Measurements from ENCODE around the gene PROSER3. TPM values are rescaled to one million over a fixed set of nuclear protein-coding genes. Genes with fewer than 3 reads are reported as not detected.

Gene PROSER3
- total RNA-seq = 10 to 100 TPM; 28.3 to 49.4 TPM

GRCh38 chr19:35757749-35758608 is at the start of gene PROSER3:
Gene PROSER3 (plus strand): TSS chr19:35758176. CDS start chr19:35758216, 40 bp downstream.
- Mint-ChIP-seq H3K9me3 (no peaks in the 10 kb centered on the region), H3K36me3 (peaks cover 8 to 11% of the 10 kb centered on the region in 2 donors), H3K27ac (peak within 1 kb of the TSS; percentile 90 to 97)
- ATAC-seq (peak; percentile 97 to 98), DNase-seq (ENCODE audit: low spot score in 2 of 2) (peak; percentile 99 to 100)

DNA sequence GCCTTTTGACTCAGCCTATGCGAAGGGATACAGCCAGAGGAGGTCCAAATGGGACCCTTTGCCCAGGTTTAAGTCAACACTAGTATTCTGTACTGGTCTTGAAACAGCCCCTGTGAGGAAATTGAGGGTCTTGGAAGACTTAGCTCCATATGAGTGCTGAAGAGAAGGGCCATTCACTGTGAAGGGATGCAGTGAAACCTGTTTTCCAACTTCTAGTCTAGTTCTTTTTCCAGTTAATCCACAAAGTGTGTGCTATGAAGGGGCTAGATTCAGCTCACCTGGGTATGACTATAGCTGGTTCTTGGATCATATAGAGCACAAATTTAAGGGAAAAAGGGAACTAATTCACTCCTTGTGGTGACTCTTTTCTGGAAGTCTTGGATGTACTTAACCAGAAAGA is 49.6 kb upstream of the PROSER3 start:
- peaks cover 0 to 4% of the 10 kb centered on the region in 2 donors for H3K36me3 Mint-ChIP-seq
- peaks cover 0 to 4% of the 10 kb centered on the region in 2 donors for H3K9me3 Mint-ChIP-seq
- no peak overlapping the region for H3K27ac Mint-ChIP-seq
- DNase-seq (ENCODE audit: low spot score in 2 of 2) (no peak), ATAC-seq (no peak)

DNA sequence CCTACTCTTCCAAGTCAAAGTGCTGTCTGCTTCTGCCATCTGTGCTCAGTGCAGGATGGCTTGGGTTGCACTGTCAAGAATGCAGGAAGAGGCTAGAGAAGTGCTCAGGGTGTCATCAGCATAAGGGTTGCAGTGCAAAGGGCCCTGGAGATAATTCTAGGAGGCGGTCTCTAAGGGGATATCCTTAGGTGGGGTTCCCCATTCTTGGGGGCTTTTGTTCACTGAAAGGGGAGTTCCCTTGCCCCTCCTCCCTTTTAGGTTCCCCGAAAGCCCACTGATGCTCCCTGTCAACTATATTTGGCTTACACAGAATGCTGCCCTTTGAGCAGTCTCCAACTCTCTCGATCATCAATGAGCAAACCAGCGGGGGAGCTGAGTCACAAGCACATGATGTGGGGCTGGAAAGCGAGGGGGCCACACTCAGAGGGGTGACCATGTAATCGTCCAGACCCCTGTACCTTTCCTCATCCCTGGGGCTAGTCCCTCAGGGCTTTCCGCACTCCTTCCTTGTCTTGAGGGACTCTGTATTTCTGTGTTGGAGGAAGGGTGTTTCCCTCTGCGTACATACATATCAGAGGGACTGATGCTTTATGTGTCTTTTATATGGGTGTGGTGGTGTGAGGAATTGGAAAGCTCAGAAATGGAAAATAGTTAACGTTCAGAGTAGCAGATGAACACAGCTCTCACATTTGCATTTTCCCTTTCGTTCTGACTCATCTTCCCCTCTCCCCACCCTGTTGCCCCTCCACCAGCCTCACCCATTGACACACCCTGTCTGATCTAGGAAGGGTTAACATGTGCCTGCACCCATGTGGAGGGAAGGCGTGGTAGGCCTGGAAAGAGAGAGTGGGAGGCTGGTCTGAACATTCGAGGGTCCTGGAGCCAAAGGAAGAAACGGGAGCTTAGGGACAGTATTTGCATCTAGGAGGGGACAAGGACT is 46.9 kb upstream of the PROSER3 start:
- peaks cover 24 to 31% of the 10 kb centered on the region in 2 donors for H3K36me3 Mint-ChIP-seq
- peak; percentile 71 to 85 for DNase-seq (ENCODE audit: low spot score in 2 of 2)
- ATAC-seq = peak; percentile 53 to 55
- H3K27ac Mint-ChIP-seq = peak overlapping the region; percentile 93 to 98
- peaks cover 0 to 4% of the 10 kb centered on the region in 2 donors for H3K9me3 Mint-ChIP-seq

DNA sequence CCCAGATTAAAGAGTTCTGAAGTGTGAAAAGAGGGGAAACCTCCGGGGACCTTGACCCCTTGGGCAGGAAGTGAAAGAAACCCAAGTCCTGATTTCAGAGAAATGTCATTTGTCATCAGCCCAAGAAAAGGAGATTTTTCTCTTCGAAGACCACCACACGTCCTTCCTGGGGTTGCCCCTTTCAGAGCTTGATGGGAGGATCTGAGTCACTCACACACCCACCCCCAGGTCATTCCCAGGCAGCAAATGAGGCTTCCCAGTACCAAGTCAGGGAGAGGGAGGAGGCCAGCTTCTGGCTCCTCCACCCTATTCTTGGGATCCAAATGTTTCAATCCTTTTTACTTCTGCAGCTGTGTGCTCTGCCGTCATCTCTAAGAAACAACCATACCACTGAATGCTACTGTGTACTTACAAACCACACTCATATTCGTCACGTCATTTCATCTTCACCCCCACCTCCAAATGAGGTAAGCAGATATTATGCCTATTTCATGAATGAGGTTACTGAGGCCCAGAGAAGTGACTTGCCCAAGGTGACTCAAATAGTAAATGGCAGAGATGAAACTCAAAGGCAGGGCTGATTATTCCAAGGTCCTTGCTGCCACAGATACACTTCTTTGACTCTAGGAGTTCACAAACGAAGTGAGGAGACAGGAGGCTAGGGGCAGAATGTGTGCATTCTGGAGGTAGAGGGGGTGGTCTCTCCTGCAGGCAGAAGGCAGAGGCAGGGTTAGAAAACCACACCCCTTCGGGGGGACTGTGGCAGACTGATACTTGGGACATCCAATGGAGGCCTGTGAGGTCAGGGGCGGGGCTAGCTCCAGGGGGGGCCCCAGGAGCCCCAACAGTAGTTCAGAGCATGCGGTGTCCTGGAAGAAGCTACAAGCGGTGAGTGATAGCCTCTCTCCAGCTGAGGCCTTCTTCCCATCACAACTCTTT is 45.1 kb upstream of the PROSER3 start:
- Mint-ChIP-seq H3K9me3 (peaks cover 0 to 4% of the 10 kb centered on the region in 2 donors), H3K27ac (peak overlapping the region; percentile 93 to 98), H3K36me3 (peaks cover 32 to 39% of the 10 kb centered on the region in 2 donors)
- peak; percentile 56 to 59 for ATAC-seq
- peak; percentile 74 to 86 for DNase-seq (ENCODE audit: low spot score in 2 of 2)

- ATAC-seq (no peak), DNase-seq (ENCODE audit: low spot score in 2 of 2) (no peak)
- peak overlapping the region; percentile 93 to 98 for H3K27ac Mint-ChIP-seq
- H3K9me3 Mint-ChIP-seq = peaks cover 0 to 4% of the 10 kb centered on the region in 2 donors
- H3K36me3 Mint-ChIP-seq = peaks cover 32 to 39% of the 10 kb centered on the region in 2 donors
Measured at GRCh38 chr19:35713506-35713850, 44.5 kb upstream of the PROSER3 start.

- Mint-ChIP-seq H3K9me3 (peaks cover 0 to 4% of the 10 kb centered on the region in 2 donors), H3K27ac (peak overlapping the region; percentile 93 to 98), H3K36me3 (peaks cover 32 to 39% of the 10 kb centered on the region in 2 donors)
- DNase-seq (ENCODE audit: low spot score in 2 of 2) = no peak
- ATAC-seq = no peak
Measured at GRCh38 chr19:35713904-35714495, 44.0 kb upstream of the PROSER3 start.

GRCh38 chr19:35714601-35715354 is 43.2 kb upstream of the PROSER3 start:
- peaks cover 0 to 4% of the 10 kb centered on the region in 2 donors for H3K9me3 Mint-ChIP-seq
- H3K27ac Mint-ChIP-seq = peak overlapping the region; percentile 93 to 98
- DNase-seq (ENCODE audit: low spot score in 2 of 2) = no peak
- ATAC-seq = no peak
- peaks cover 39% of the 10 kb centered on the region in 2 donors for H3K36me3 Mint-ChIP-seq

GRCh38 chr19:35715355-35715809 is 42.6 kb upstream of the PROSER3 start:
- peaks cover 39% of the 10 kb centered on the region in 2 donors for H3K36me3 Mint-ChIP-seq
- ATAC-seq (no peak), DNase-seq (ENCODE audit: low spot score in 2 of 2) (no peak)
- peak overlapping the region; percentile 93 to 97 for H3K27ac Mint-ChIP-seq
- peaks cover 0 to 4% of the 10 kb centered on the region in 2 donors for H3K9me3 Mint-ChIP-seq

- Mint-ChIP-seq H3K27ac (peak overlapping the region; percentile 93 to 97), H3K36me3 (peaks cover 39% of the 10 kb centered on the region in 2 donors), H3K9me3 (peaks cover 0 to 4% of the 10 kb centered on the region in 2 donors)
- no peak for ATAC-seq
- no peak for DNase-seq (ENCODE audit: low spot score in 2 of 2)
Measured at GRCh38 chr19:35715981-35716800, 41.8 kb upstream of the PROSER3 start.

- H3K27ac Mint-ChIP-seq = peak overlapping the region; percentile 93 to 97
Measured at GRCh38 chr19:35716801-35717664, 40.9 kb upstream of the PROSER3 start.

GRCh38 chr19:35717665-35718344 is 40.2 kb upstream of the PROSER3 start, which contains the start of gene KMT2B:
Gene KMT2B (plus strand): TSS chr19:35718003. CDS start chr19:35718019, 16 bp downstream.
- Mint-ChIP-seq H3K27ac (peak within 1 kb of the TSS; percentile 93 to 97), H3K36me3 (peaks cover 39 to 48% of the 10 kb centered on the region in 2 donors), H3K9me3 (no peaks in the 10 kb centered on the region)
- peak in 1 of 2 donors; percentile 11 for ATAC-seq
- peak; percentile 90 to 95 for DNase-seq (ENCODE audit: low spot score in 2 of 2)

More at GRCh38 chr19:35716801-35717664, 40.9 kb upstream of the PROSER3 start:
- H3K36me3 Mint-ChIP-seq = peaks cover 39 to 40% of the 10 kb centered on the region in 2 donors
- H3K9me3 Mint-ChIP-seq = no peaks in the 10 kb centered on the region
- peak; percentile 78 to 84 for DNase-seq (ENCODE audit: low spot score in 2 of 2)
- peak; percentile 39 to 74 for ATAC-seq

GRCh38 chr19:35718345-35719041 is 39.5 kb upstream of the PROSER3 start:
- H3K36me3 Mint-ChIP-seq = peaks cover 34 to 53% of the 10 kb centered on the region in 2 donors
- H3K27ac Mint-ChIP-seq = peak overlapping the region; percentile 89 to 96
- ATAC-seq (peak in 1 of 2 donors; percentile 3), DNase-seq (ENCODE audit: low spot score in 2 of 2) (peak; percentile 52 to 67)
- no peaks in the 10 kb centered on the region for H3K9me3 Mint-ChIP-seq

Data from activated naive CD4-positive, alpha-beta T cell treated with anti-CD3 and anti-CD28 coated beads, Interleukin-2, amount 50 U/mL, for 72 hours (primary cell).